K562 (cell line): ENCODE data around the gene ZNF428. TPM values are rescaled to one million over a fixed set of nuclear protein-coding genes. Genes with fewer than 3 reads are reported as not detected.

Source experiments
- LEF1 ChIP-seq: fragments of 450-650 bp; IDR thresholded peaks from 2 replicates; pipeline ENCODE4 v1.6.1; 2016; ENCODE audit warnings: mild to moderate bottlenecking
- MYBL2 ChIP-seq, 2 experiments: fragments of 450-650 bp in 1 of 2; sonication (generic) in 1 of 2; formaldehyde crosslinking in 1 of 2; IDR thresholded peaks; 2 replicates each; pipeline versions ENCODE4 v1.6.1 to v1.8.1; 2017 to 2022; ENCODE audit warnings: borderline replicate concordance in 1 of 2, inconsistent platforms in 1 of 2, low read depth in 1 of 2, mild to moderate bottlenecking in 1 of 2, missing genetic modification reagents in 1 of 2, moderate library complexity in 1 of 2
- NFXL1 ChIP-seq: fragments of 450-650 bp; formaldehyde crosslinking; IDR thresholded peaks from 2 replicates; pipeline ENCODE4 v1.4.0; 2021; ENCODE audit warnings: mild to moderate bottlenecking
- OTX1 ChIP-seq: fragments of 450-650 bp; formaldehyde crosslinking; IDR thresholded peaks from 2 replicates; pipeline ENCODE4 v1.4.0; 2022; ENCODE audit warnings: mild to moderate bottlenecking
- PTBP1 ChIP-seq: fragments of 200-400 bp; formaldehyde crosslinking; IDR thresholded peaks from 2 replicates; pipeline ENCODE4 v1.6.1; 2017; ENCODE audit warnings: low read depth, low read length
- RFX7 ChIP-seq: fragments of 250-450 bp; sonication (Bioruptor Pico); IDR thresholded peaks from 2 replicates; pipeline ENCODE4 v1.5.1; 2021; ENCODE audit warnings: mild to moderate bottlenecking
- polyA plus RNA-seq, 8 experiments: library from polyadenylated mRNA; depleted of rRNA in 4 of 8; stranded (reverse) in 5 of 8; unstranded in 3 of 8; fragments of >200 nt; fragmentation: Nextera tagmentation in 2 of 8; fragmentation: Illumina TruSeq in 1 of 8; extraction: Ambion mirVana in 2 of 8; extraction: Trizol in 1 of 8; gene quantifications; 2 replicates each; pipeline versions ENCODE4 v1.2.1 to v1.2.3, GENCODE V29; 2011 to 2014; ENCODE audit warnings: inconsistent platforms in 1 of 8, missing spikeins in 1 of 8
- total RNA-seq, 7 experiments: library from RNA; depleted of rRNA in 6 of 7; stranded (reverse); fragments of >200 nt in 6 of 7; fragmentation: Illumina TruSeq in 2 of 7; extraction: Trizol in 2 of 7; gene quantifications; 2 replicates each; pipeline versions ENCODE4 v1.2.1 to v1.2.3, GENCODE V29; 2011 to 2021; ENCODE audit warnings: low replicate concordance in 1 of 7
- TF ChIP-seq, protein P1 (sequence below): fragments of 450-650 bp; IDR thresholded peaks from 2 replicates; pipeline ENCODE4 v1.6.1; 2016; ENCODE audit warnings: low read depth

ZNF428 gene
- total and polyA plus RNA-seq, 9 of the 15 experiments (the other 6 are each of a cell fraction or from before 2014, with no cell fraction given), result 0.15 to 85.7 (median 15.9) TPM

DNA sequence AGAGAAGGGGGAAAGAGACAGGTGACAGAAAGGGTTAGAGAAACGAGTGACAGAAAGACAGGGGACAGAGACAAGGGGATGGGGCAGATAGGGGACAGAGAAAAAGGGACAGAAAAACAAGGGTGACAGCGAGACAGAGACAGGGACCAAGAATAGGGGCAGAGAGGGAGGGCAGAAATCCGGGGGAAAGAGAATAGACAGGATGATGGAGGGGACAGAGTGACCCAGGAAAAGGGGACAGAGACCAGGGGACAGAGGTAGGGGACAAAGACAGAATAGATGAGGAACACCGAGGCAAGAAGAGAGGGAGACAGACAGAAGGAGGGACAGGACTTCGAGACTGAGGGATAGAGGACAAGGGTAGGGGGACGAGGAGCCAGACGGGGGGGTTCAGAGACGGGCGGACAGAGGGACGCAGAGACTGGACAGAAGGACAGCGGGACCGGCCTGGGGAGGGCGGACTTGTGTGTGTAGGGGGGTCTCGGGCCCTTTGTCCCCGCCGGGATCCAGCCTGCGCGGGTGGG is 19.6 kb upstream of the ZNF428 start (continued):
- TF ChIP-seq, protein P1, sequence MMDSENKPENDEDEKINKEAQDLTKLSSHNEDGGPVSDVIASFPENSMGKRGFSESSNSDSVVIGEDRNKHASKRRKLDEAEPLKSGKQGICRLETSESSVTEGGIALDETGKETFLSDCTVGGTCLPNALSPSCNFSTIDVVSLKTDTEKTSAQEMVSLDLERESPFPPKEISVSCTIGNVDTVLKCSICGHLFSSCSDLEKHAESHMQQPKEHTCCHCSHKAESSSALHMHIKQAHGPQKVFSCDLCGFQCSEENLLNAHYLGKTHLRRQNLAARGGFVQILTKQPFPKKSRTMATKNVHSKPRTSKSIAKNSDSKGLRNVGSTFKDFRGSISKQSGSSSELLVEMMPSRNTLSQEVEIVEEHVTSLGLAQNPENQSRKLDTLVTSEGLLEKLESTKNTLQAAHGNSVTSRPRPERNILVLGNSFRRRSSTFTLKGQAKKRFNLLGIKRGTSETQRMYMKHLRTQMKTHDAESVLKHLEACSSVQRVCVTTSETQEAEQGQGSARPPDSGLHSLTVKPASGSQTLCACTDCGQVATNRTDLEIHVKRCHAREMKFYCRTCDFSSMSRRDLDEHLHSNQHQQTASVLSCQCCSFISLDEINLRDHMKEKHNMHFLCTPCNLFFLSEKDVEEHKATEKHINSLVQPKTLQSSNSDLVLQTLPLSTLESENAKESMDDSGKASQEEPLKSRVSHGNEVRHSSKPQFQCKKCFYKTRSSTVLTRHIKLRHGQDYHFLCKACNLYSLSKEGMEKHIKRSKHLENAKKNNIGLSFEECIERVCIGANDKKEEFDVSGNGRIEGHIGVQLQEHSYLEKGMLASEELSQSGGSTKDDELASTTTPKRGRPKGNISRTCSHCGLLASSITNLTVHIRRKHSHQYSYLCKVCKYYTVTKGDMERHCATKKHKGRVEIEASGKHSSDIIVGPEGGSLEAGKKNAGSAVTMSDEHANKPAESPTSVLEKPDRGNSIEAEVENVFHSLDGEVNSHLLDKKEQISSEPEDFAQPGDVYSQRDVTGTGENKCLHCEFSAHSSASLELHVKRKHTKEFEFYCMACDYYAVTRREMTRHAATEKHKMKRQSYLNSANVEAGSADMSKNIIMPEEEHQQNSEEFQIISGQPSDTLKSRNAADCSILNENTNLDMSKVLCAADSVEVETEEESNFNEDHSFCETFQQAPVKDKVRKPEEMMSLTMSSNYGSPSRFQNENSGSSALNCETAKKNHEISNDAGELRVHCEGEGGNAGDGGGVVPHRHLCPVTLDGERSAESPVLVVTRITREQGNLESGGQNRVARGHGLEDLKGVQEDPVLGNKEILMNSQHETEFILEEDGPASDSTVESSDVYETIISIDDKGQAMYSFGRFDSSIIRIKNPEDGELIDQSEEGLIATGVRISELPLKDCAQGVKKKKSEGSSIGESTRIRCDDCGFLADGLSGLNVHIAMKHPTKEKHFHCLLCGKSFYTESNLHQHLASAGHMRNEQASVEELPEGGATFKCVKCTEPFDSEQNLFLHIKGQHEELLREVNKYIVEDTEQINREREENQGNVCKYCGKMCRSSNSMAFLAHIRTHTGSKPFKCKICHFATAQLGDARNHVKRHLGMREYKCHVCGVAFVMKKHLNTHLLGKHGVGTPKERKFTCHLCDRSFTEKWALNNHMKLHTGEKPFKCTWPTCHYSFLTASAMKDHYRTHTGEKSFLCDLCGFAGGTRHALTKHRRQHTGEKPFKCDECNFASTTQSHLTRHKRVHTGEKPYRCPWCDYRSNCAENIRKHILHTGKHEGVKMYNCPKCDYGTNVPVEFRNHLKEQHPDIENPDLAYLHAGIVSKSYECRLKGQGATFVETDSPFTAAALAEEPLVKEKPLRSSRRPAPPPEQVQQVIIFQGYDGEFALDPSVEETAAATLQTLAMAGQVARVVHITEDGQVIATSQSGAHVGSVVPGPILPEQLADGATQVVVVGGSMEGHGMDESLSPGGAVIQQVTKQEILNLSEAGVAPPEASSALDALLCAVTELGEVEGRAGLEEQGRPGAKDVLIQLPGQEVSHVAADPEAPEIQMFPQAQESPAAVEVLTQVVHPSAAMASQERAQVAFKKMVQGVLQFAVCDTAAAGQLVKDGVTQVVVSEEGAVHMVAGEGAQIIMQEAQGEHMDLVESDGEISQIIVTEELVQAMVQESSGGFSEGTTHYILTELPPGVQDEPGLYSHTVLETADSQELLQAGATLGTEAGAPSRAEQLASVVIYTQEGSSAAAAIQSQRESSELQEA, result peak; percentile 9; the same call in 1 of the 2 replicates
- TF ChIP-seq OTX1, result peak; percentile 58; the same call in 1 of the 2 replicates
- TF ChIP-seq PTBP1, result no peak
- TF ChIP-seq LEF1, result 0 out of 2 replicates have a peak, but pooled peaks have one; percentile 18
- no peak for TF ChIP-seq RFX7 (CRISPR knock-in tag)
- no peak for TF ChIP-seq NFXL1 (CRISPR knock-in tag)
- peak; percentile 13; the same call in 1 of the 2 replicates for TF ChIP-seq MYBL2 (IDR thresholded peaks at IDR 0.05; ENCODE audit: low read depth)
- TF ChIP-seq MYBL2 (CRISPR knock-in tag; IDR thresholded peaks at IDR 0.05; ENCODE audit: borderline replicate concordance), result no peak
